NT2/D1 (cell line): Measurements from ENCODE around the gene HNRNPH1.

Source experiments
- SUZ12 ChIP-seq: IDR thresholded peaks from 2 replicates; pipeline ENCODE4 v1.6.1; 2011; ENCODE audit not compliant: insufficient read length, insufficient read depth; ENCODE audit errors: extremely low read depth
- YY1 ChIP-seq: IDR thresholded peaks from 2 replicates; pipeline ENCODE4 v1.6.1; 2011; ENCODE audit not compliant: insufficient read length, insufficient read depth

DNA sequence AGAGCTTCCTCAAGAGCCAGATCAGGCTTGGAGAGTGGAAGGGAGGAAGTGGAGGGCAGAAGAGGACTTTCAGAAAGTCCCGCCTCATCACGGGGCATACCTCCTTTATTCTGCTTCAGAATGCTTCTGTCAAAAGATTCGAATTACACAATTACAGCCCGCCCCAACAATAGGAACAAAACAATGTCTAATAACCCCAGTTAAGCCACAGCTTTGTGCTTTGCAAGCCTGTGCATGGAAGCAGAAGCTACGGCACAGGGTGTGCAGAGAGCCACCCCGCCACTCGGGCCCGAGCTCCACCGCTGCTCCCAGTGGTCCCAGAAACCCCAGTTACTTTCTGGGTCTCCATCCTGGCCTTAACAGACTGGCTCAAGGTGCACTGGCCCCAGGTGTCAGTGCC lies 23.5 kb downstream of the HNRNPH1 start:
- no peak for TF ChIP-seq SUZ12
- no peak for TF ChIP-seq YY1
